ENCODE data around the gene GPR37L1.

Gene GPR37L1

GRCh38 chr1:202149566-202149965, 26.8 kb downstream of the GPR37L1 start:
- DNase-seq (ENCODE audit: extremely low read depth, insufficient read length): no peak
- Histone ChIP-seq H3K27me3 (replicated peaks; ENCODE audit: control insufficient read depth, insufficient read depth, low read length) (no peaks in the 10 kb centered on the region), H3K4me3 (replicated peaks; ENCODE audit: low read depth, low read length) (no peak overlapping the region), H3K36me3 (ENCODE audit: control insufficient read depth, insufficient read depth, low read length) (peaks cover 44% of the 10 kb centered on the region)
- TF ChIP-seq CTCF (IDR thresholded peaks at IDR 0.05; ENCODE audit: insufficient read depth, low read length, poor library complexity, severe bottlenecking): no peak

- no peak for DNase-seq (ENCODE audit: extremely low read depth, insufficient read length)
- TF ChIP-seq CTCF (IDR thresholded peaks at IDR 0.05; ENCODE audit: insufficient read depth, low read length, poor library complexity, severe bottlenecking): no peak
- Histone ChIP-seq H3K36me3 (ENCODE audit: control insufficient read depth, insufficient read depth, low read length) (peaks cover 48% of the 10 kb centered on the region), H3K27me3 (replicated peaks; ENCODE audit: control insufficient read depth, insufficient read depth, low read length) (no peaks in the 10 kb centered on the region), H3K4me3 (replicated peaks; ENCODE audit: low read depth, low read length) (no peak overlapping the region)
These were observed 27.5 kb downstream of the GPR37L1 start for GRCh38 chr1:202150187-202150586.

- no peak for TF ChIP-seq CTCF (IDR thresholded peaks at IDR 0.05; ENCODE audit: insufficient read depth, low read length, poor library complexity, severe bottlenecking)
- Histone ChIP-seq H3K4me3 (replicated peaks; ENCODE audit: low read depth, low read length) (no peak overlapping the region), H3K36me3 (ENCODE audit: control insufficient read depth, insufficient read depth, low read length) (peaks cover 52% of the 10 kb centered on the region), H3K27me3 (replicated peaks; ENCODE audit: control insufficient read depth, insufficient read depth, low read length) (no peaks in the 10 kb centered on the region)
- no peak for DNase-seq (ENCODE audit: extremely low read depth, insufficient read length)
These were observed 27.9 kb downstream of the GPR37L1 start for GRCh38 chr1:202150602-202151001.

- Histone ChIP-seq H3K27me3 (replicated peaks; ENCODE audit: control insufficient read depth, insufficient read depth, low read length) (no peaks in the 10 kb centered on the region), H3K4me3 (replicated peaks; ENCODE audit: low read depth, low read length) (no peak overlapping the region), H3K36me3 (ENCODE audit: control insufficient read depth, insufficient read depth, low read length) (peaks cover 52% of the 10 kb centered on the region)
- TF ChIP-seq CTCF (IDR thresholded peaks at IDR 0.05; ENCODE audit: insufficient read depth, low read length, poor library complexity, severe bottlenecking): no peak
- DNase-seq (ENCODE audit: extremely low read depth, insufficient read length): no peak
These were observed 28.3 kb downstream of the GPR37L1 start for GRCh38 chr1:202151045-202151444.

- no peak for TF ChIP-seq CTCF (IDR thresholded peaks at IDR 0.05; ENCODE audit: insufficient read depth, low read length, poor library complexity, severe bottlenecking)
- H3K27me3 ChIP-seq (replicated peaks; ENCODE audit: control insufficient read depth, insufficient read depth, low read length): no peaks in the 10 kb centered on the region
- no peak for DNase-seq (ENCODE audit: extremely low read depth, insufficient read length)
- H3K36me3 ChIP-seq (ENCODE audit: control insufficient read depth, insufficient read depth, low read length): peaks cover 53% of the 10 kb centered on the region
- H3K4me3 ChIP-seq (replicated peaks; ENCODE audit: low read depth, low read length): no peak overlapping the region
These were observed 29.7 kb downstream of the GPR37L1 start for GRCh38 chr1:202152399-202152798.

- TF ChIP-seq CTCF (IDR thresholded peaks at IDR 0.05; ENCODE audit: insufficient read depth, low read length, poor library complexity, severe bottlenecking): no peak
- Histone ChIP-seq H3K36me3 (ENCODE audit: control insufficient read depth, insufficient read depth, low read length) (peaks cover 51% of the 10 kb centered on the region), H3K4me3 (replicated peaks; ENCODE audit: low read depth, low read length) (no peak overlapping the region), H3K27me3 (replicated peaks; ENCODE audit: control insufficient read depth, insufficient read depth, low read length) (no peaks in the 10 kb centered on the region)
- DNase-seq (ENCODE audit: extremely low read depth, insufficient read length): no peak
These were observed 30.6 kb downstream of the GPR37L1 start for GRCh38 chr1:202153284-202153683.

All from GM06990 (cell line).